ENCODE results near the gene AKR1A1. TPM values are rescaled to one million over a fixed set of nuclear protein-coding genes. Genes with fewer than 3 reads are reported as not detected.

AKR1A1 gene
- total RNA-seq, 2 donors from 2014 or later: 35.3 to 130 TPM

GRCh38 chr1:45568421-45568820, 17.8 kb downstream of the AKR1A1 start:
- no peaks in the 10 kb centered on the region for H3K9me3 ChIP-seq
- peaks cover 28% of the 10 kb centered on the region for H3K36me3 ChIP-seq
- H3K27ac ChIP-seq: no peak overlapping the region
- no peaks in the 10 kb centered on the region for H3K27me3 ChIP-seq (replicated peaks; ENCODE audit: insufficient read depth)
- H3K4me1 ChIP-seq (ENCODE audit: control insufficient read depth in 1 of 2, low read depth in 2 of 2): no peaks in the 10 kb centered on the region
- TF ChIP-seq CTCF (IDR thresholded peaks at IDR 0.05): no peak
- no peak for DNase-seq (ENCODE audit: low spot score)
- no peak overlapping the region for H3K4me3 ChIP-seq
- no peak for ATAC-seq (ENCODE audit: insufficient number of reproducible peaks, low FRiP score, low read depth)

GRCh38 chr1:45569571-45569961, 18.9 kb downstream of the AKR1A1 start:
- DNase-seq (ENCODE audit: low spot score) (no peak), ATAC-seq (ENCODE audit: insufficient number of reproducible peaks, low FRiP score, low read depth) (no peak)
- H3K27me3 ChIP-seq (replicated peaks; ENCODE audit: insufficient read depth): no peaks in the 10 kb centered on the region
- no peaks in the 10 kb centered on the region for H3K4me1 ChIP-seq (ENCODE audit: control insufficient read depth in 1 of 2, low read depth in 2 of 2)
- H3K9me3 ChIP-seq: no peaks in the 10 kb centered on the region
- peak overlapping the region in 1 of 2 donors; percentile 8 for H3K27ac ChIP-seq
- H3K4me3 ChIP-seq: no peak overlapping the region
- peaks cover 28% of the 10 kb centered on the region for H3K36me3 ChIP-seq
- no peak for TF ChIP-seq CTCF (IDR thresholded peaks at IDR 0.05)

- peak; percentile 97 for TF ChIP-seq CTCF (IDR thresholded peaks at IDR 0.05)
- ATAC-seq (ENCODE audit: insufficient number of reproducible peaks, low FRiP score, low read depth) (peak; percentile 97), DNase-seq (ENCODE audit: low spot score) (peak; percentile 15)
- Histone ChIP-seq H3K4me1 (ENCODE audit: control insufficient read depth in 1 of 2, low read depth in 2 of 2) (no peaks in the 10 kb centered on the region), H3K4me3 (no peak overlapping the region), H3K9me3 (no peaks in the 10 kb centered on the region), H3K36me3 (peaks cover 28% of the 10 kb centered on the region), H3K27ac (peak overlapping the region in 1 of 2 donors; percentile 8), H3K27me3 (replicated peaks; ENCODE audit: insufficient read depth) (no peaks in the 10 kb centered on the region)
Measured at GRCh38 chr1:45569962-45570581, 19.4 kb downstream of the AKR1A1 start.

- H3K27me3 ChIP-seq (replicated peaks; ENCODE audit: insufficient read depth): no peaks in the 10 kb centered on the region
- H3K4me1 ChIP-seq (ENCODE audit: control insufficient read depth in 1 of 2, low read depth in 2 of 2): no peaks in the 10 kb centered on the region
- H3K27ac ChIP-seq: no peak overlapping the region
- no peak for TF ChIP-seq CTCF (IDR thresholded peaks at IDR 0.05)
- ATAC-seq (ENCODE audit: insufficient number of reproducible peaks, low FRiP score, low read depth): no peak
- no peaks in the 10 kb centered on the region for H3K9me3 ChIP-seq
- H3K36me3 ChIP-seq: peaks cover 28% of the 10 kb centered on the region
- DNase-seq (ENCODE audit: low spot score): no peak
- no peak overlapping the region for H3K4me3 ChIP-seq
Measured at GRCh38 chr1:45570631-45571030, 20.0 kb downstream of the AKR1A1 start.

- H3K4me1 ChIP-seq (ENCODE audit: control insufficient read depth in 1 of 2, low read depth in 2 of 2): no peaks in the 10 kb centered on the region
- no peaks in the 10 kb centered on the region for H3K9me3 ChIP-seq
- DNase-seq (ENCODE audit: low spot score) (no peak), ATAC-seq (ENCODE audit: insufficient number of reproducible peaks, low FRiP score, low read depth) (no peak)
- H3K36me3 ChIP-seq: peaks cover 11% of the 10 kb centered on the region
- H3K4me3 ChIP-seq: no peak overlapping the region
- TF ChIP-seq CTCF (IDR thresholded peaks at IDR 0.05): no peak
- H3K27ac ChIP-seq: no peak overlapping the region
- H3K27me3 ChIP-seq (replicated peaks; ENCODE audit: insufficient read depth): no peaks in the 10 kb centered on the region
Measured at GRCh38 chr1:45573231-45573804, 22.7 kb downstream of the AKR1A1 start.

Data from thoracic aorta (tissue), 2 donors.